NCI-H1694 treated with DMSO at 0.1 percent for 48 hours (cell line): ENCODE results near the gene LUC7L2.
"Not testable (repeated sequence)": the region's sequence is repeated elsewhere in the genome, so short reads cannot be mapped to it uniquely, and the experiment has no call there.

Source experiments
- DNase-seq: peaks from one replicate; lab custom pipeline; 2025; lab: John Stamatoyannopoulos, UW

Gene LUC7L2

GRCh38 chr7:139357729-139358506 is 1.8 kb upstream of the LUC7L2 start:
- not testable (repeated sequence) for DNase-seq

DNA sequence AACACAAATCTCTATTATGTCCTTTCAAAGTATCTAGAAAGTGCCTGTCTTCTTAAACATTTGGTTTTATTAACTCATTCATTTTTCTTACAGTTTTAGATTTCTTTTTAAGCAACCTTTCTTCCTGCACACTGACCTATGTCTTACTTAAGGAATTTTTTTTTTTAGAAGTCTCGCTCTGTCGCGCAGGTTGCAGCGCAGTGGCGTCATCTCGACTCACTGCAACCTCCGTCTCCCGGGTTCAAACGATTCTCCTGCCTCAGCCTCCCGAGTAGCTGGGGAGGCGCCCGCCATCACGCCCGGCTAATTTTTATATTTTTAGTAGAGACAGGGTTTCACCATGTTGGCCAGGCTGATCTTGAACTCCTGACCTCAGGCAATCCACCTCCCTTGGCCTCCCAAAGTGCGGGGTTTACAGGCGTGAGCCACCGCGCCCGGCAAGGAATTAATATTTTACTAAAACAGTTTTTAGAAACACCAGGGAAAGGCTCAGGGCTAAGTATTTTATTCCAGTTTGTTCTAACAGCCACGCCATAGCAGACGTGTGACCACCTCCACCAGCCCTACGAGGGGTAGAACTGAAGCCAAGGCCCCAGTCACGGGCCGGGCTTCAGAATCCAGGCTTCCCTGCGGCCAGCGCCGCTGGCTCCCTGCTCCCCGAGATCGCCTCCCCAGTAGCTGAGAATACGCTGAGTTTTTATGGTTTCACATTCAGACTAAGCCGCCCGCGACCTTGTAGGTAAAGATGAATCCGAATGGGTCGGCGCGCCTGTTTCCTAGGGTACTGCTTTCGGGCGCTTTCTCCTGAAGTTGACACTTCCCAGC is 941 bp upstream of the LUC7L2 start:
- no peak for DNase-seq

GRCh38 chr7:139360210-139360947 is 685 bp downstream of the LUC7L2 start:
- peak; percentile 94 for DNase-seq

DNA sequence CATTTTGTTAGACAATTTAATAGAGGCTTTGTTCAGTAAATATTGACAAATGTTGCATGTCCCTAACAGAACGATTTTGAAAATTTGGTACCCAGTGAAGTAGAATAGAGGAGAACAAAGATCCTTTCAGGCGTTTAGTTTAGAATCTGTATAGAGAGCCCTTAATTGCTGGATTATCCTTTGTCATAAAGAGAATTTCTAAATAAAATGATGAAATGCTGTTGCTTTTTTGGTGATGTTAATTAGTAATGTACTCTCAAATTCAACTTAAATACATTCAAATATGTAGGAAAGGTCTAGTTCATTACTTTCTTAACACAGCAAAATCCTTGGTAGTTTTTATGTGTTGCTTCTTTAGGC is 1.2 kb downstream of the LUC7L2 start:
- DNase-seq: no peak

DNA sequence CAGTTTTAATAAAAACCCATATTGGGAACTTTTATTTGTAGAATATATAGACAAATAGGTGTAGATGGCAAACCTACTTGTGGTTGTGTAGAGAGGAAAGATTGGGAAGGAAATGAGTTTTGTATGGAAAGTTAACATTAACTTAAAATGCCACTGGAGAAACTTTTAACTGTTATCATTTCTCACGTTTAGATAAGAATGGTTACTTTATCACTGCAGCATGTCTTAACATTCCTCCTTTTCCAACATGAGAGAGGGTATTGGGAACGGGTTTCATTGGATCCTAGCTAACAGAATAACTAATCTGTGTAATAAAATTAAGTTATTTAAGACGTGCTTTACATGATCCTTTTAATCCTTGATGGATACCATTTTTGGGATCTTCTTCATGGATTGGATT is 1.8 kb downstream of the LUC7L2 start:
- no peak for DNase-seq

DNA sequence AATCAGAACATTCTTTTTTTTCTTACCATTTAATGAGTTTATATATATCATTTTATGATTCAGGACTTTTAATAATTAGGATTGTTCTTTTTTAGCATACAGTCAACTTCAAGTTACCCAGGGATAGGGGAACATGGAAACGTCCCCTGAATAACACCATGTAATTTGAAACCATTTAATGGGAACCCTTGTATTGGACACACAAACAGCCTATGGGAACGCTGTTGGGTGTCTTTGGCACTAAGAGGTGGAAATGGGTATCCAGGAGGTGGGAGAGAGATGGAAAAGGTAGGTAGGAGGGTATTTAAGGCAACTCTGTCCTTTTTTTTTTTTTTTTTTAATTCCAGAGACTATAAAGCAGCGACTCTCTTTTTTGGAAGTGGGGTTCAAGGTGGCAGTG is 2.6 kb downstream of the LUC7L2 start:
- DNase-seq: no peak

DNA sequence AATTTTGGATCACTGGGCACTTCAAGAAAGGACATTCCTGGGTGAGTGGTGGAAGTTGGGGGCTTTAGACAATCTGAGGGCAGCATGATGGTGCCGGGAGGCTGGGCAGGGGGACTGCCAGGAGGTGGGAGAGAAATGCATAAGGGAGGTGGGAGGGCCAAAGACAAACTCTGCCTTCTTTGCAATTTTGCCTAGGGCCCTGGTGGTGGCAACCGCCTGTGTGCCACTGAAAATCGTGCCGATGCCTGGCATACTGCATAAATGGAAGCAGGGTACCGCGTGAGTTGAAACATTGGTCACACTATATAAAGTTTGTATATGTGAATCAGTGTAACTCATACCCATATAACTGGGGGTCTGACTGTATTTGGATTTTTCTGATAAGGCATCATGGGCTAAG is 3.3 kb downstream of the LUC7L2 start:
- no peak for DNase-seq

GRCh38 chr7:139365336-139365735 is 5.6 kb downstream of the LUC7L2 start:
- no peak for DNase-seq

DNA sequence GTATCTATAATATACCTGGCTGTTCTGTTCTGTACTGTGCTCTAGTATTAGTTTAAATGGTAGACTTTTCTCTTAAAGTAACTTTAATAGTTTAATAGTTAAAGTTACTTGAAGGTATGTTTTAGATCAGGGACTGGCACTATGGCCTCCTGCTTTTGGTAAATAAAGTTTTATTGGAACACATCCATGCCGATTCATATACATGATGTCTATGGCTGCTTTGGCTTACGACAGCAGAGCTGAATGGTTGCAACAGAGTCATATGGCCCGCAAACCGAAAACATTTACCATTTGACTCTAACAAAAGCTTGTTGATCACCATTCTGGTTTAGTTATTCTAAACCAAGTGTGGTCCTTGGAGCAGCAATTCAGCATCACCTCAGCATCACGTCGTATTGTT is 6.7 kb downstream of the LUC7L2 start:
- DNase-seq: no peak

- no peak for DNase-seq
Measured at GRCh38 chr7:139367438-139368155, 7.9 kb downstream of the LUC7L2 start.

DNA sequence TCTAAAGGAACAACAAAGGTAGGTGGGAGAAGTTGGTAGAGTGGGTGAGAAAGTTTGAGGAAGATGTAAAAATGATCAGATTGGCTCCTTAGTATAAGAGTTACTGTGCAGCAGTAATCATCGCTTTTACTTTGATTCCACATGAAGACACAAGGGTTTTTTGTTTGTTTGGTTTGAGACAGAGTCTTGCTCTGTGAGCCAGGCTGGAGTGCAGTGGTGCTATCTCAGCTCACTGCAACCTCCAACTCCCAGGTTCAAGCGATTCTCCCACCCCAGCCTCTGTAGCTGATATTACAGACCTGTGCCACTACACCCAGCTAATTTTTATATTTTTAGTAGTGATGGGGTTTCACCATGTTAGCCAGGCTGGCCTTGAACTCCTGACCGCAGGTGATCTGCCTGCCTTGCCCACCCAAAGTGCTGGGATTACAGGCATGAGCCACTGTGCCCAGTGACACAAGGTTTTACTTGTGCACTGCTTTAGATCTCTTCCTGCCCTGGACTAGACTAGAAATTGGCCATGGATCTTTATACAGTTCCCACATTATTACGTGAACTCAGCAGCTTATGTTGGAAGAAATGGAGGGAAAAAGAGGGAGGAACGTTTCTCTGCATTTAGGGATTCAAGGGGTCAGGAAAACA is 10.7 kb downstream of the LUC7L2 start:
- no peak for DNase-seq

GRCh38 chr7:139370943-139371313 is 11.2 kb downstream of the LUC7L2 start:
- DNase-seq: no peak

- DNase-seq: no peak
Measured at GRCh38 chr7:139374246-139374645, 14.6 kb downstream of the LUC7L2 start.

DNA sequence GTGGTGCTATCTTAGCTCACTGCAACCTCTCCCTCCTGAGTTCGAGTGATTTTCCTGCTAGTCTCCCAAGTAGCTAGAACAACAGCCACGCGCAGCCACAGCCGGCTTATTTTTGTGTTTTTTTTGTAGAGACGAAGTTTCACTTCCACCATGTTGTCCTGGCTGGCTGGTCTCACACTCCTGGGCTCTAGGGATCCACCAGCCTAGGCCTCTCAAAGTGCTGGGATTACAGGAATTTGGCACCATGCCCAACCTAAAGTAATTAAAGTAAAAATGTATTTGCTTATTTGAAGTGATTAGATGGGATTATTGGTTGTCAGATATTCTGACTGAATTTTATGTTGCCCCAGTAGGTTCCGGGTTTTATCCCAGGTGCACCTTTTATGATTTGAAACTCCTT is 22.7 kb downstream of the LUC7L2 start:
- no peak for DNase-seq

- DNase-seq: no peak
Measured at GRCh38 chr7:139384611-139385010, 24.9 kb downstream of the LUC7L2 start.

DNA sequence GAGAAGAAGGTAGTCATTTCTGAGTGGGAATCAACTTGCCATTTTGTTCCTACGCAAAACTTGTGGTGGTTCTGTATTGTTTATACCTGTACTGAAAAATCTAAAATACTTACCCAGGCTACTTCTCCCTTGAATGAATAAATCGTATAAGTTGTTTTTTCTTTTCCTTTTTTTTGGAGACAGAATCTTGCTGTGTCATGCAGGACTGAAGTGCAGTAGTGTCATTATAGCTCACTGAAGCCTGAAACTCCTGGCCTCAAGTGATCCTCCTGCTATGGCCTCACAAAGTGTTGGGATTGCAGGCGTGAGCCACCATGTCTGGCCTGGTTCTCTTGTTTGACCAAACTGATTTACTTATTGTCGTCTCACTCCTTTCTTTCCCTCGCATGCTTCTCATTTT is 27.9 kb downstream of the LUC7L2 start:
- no peak for DNase-seq

- DNase-seq: no peak
Measured at GRCh38 chr7:139389091-139389490, 29.4 kb downstream of the LUC7L2 start.

- DNase-seq: no peak
Measured at GRCh38 chr7:139389774-139390173, 30.1 kb downstream of the LUC7L2 start.

DNA sequence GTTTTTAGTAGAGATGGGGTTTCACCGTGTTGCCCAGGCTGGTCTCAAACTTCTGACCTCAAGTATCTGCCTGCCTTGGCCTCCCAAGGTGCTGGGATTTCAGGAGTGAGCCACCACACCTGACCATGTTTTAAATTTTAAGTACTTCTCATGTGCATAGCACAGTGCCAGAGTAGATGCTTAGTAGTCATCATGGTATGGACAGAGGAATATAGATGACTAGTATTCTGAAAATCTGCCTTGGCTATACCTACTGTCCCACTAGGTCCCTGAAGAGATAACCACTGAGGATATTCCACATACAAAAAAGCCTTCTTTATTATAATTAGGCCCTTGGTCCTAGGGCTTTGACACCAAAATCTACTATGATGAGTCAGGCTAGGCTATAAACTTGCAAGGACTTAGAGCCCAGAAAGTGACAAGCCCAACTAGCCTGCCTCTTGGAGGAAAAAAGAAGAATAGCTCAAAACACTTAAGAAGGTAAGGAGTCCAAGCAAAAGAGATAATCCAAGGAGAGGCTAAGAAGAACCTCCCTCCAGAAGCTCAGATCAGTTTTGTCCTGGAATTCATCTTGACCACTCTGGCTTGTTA is 34.0 kb downstream of the LUC7L2 start:
- DNase-seq: no peak

DNA sequence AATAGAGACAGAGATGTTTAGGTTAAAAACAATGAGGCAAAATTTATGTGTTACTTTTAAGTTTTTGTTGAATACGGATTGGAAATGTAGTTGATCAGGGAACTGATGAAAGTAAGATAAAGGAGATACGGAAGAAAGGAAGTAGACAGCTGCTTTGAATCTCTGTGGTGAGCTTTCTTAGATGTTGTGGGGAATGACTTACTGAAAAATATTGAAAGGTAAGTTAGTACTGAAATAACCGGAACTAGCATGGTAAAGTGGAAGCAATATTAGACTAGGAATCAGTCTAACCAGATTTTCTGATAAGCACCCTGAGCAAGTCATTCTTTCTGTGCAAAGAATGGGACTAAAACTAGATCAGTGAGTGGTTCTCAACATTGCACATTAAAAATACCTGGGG is 34.8 kb downstream of the LUC7L2 start:
- no peak for DNase-seq

DNA sequence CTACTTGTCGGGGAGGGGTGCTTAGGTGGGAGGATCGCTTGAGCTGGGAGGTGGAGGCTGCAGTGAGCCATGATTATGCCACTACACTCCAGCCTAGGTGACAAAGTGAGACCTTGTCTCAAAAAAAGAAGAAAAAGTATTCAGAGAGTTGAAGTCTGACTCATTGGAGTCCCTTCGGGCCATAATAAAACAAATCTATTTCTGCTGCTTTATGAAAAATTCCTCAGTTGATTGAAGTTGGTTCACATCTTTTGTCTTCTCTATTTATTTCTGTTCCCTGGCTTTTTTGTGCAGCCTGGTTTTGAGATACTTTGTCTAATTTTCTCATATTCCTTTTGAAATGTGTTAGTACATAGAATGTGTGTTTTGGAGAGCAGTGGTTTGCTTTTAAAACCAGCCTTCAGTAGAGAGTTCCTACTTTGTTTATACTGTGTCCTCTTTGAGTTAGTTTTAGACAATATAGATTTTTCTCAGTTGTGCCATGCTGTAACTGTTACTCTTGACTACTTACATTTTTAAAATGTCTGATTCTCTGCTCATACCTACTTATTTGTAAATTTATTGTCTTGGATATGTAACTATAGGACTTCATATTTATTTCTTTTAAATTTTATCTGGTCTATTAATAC is 36.7 kb downstream of the LUC7L2 start:
- DNase-seq: no peak
